ENCODE results near the gene NLGN2. TPM values are rescaled to one million over a fixed set of nuclear protein-coding genes. Genes with fewer than 3 reads are reported as not detected.

Gene NLGN2
- total RNA-seq, 1 experiment from 2014 or later, result 70.2 TPM

- H3K4me1 ChIP-seq (ENCODE audit: insufficient read depth, low read length), result no peaks in the 10 kb centered on the region
- H3K27ac ChIP-seq (ENCODE audit: insufficient read length, low read depth, low read length), result no peak overlapping the region
- TF ChIP-seq CTCF (conservative IDR thresholded peaks at IDR 0.05), result no peak
- no peaks in the 10 kb centered on the region for H3K9me3 ChIP-seq (ENCODE audit: control insufficient read depth, low read depth, low read length)
- H2AK5ac ChIP-seq (ENCODE audit: insufficient read length, low read length), result no peak overlapping the region
- H4K20me1 ChIP-seq (ENCODE audit: control insufficient read depth, insufficient read depth, insufficient read length), result no peaks in the 10 kb centered on the region
- H3K79me2 ChIP-seq (ENCODE audit: insufficient read depth, low read length), result no peaks in the 10 kb centered on the region
- no peak overlapping the region for H3K4me2 ChIP-seq (ENCODE audit: insufficient read depth, insufficient read length, low read length)
- no peak overlapping the region for H2BK12ac ChIP-seq (ENCODE audit: insufficient read length, low read depth, low read length)
- no peaks in the 10 kb centered on the region for H3K23me2 ChIP-seq (ENCODE audit: insufficient read length, low read depth, low read length, poor library complexity, severe bottlenecking)
- no peak overlapping the region for H3K23ac ChIP-seq (ENCODE audit: insufficient read length, low read depth, low read length)
- Mint-ChIP-seq H3K27me3 (ENCODE audit: low read depth) (peaks cover 13% of the 10 kb centered on the region), H3K36me3 (ENCODE audit: insufficient read depth in 1 of 3, low read depth in 3 of 3) (no peaks in the 10 kb centered on the region), H3K27ac (no peak overlapping the region; a peak in 1 of 7 replicates), H3K4me1 (no peaks in the 10 kb centered on the region), H3K4me3 (no peak overlapping the region), H3K9me3 (no peaks in the 10 kb centered on the region; a peak in 1 of 5 replicates)
- no peak overlapping the region for H3K9ac ChIP-seq (ENCODE audit: extremely low read depth, insufficient read length, low read length)
- no peak overlapping the region for H3K18ac ChIP-seq (ENCODE audit: insufficient read length, low read depth, low read length)
- no peak overlapping the region for H2AFZ ChIP-seq (ENCODE audit: low read length)
- no peak overlapping the region for H3K4ac ChIP-seq (ENCODE audit: low read depth, low read length)
- H3K79me1 ChIP-seq (ENCODE audit: insufficient read depth, low read depth, low read length, poor library complexity, severe bottlenecking), result no peaks in the 10 kb centered on the region
- no peaks in the 10 kb centered on the region; the same call in 1 of the 2 replicates for H3K27me3 ChIP-seq (ENCODE audit: insufficient read depth, low read length)
- WGBS (ENCODE audit: extremely low coverage, insufficient read length, low lambda C conversion rate), result no CpG with 5 or more reads among the region's 33 CpGs
- H4K5ac ChIP-seq (ENCODE audit: insufficient read length, low read depth, low read length), result no peak overlapping the region
- H4K8ac ChIP-seq (replicated peaks; ENCODE audit: insufficient read length, low read depth, low read length), result no peak overlapping the region
- no peak overlapping the region for H2BK20ac ChIP-seq (ENCODE audit: low read depth, low read length, poor library complexity, severe bottlenecking)
- H2BK5ac ChIP-seq (ENCODE audit: insufficient read length, low read length), result no peak overlapping the region
- H3T11ph ChIP-seq (ENCODE audit: low read length), result no peak overlapping the region
- no peak overlapping the region for H3K14ac ChIP-seq (ENCODE audit: insufficient read depth, low read length)
- no peak overlapping the region for H2BK120ac ChIP-seq (ENCODE audit: low read depth, low read length, poor library complexity, severe bottlenecking)
- H4K91ac ChIP-seq (ENCODE audit: insufficient read length, low read depth, low read length), result no peak overlapping the region
- no peak overlapping the region for H2BK15ac ChIP-seq (ENCODE audit: low read depth, low read length)
- no peak overlapping the region for H3K56ac ChIP-seq (ENCODE audit: insufficient read length, low read depth, low read length)
- DNase-seq, result no peak
These were observed 18.7 kb downstream of the NLGN2 start for GRCh38 chr17:7426203-7426863.
